GM19452 (cell line): Measurements from ENCODE around the gene FOXD4.
"Not testable (repeated sequence)": the region's sequence is repeated elsewhere in the genome, so short reads cannot be mapped to it uniquely, and the experiment has no call there.

Experiments
- ATAC-seq: cut with Tn5 transposase; IDR thresholded peaks from one replicate; pipeline ENCODE4 v1.9.1; 2021; ENCODE audit not compliant: unreplicated experiment

FOXD4 gene

GRCh38 chr9:117995-118467 lies at the start of gene FOXD4:
Gene FOXD4, minus strand, starts transcription at chr9:118417. Its CDS starts 298 bp downstream, at chr9:118119.
- ATAC-seq, result not testable (repeated sequence)

GRCh38 chr9:159871-160270 lies 41.7 kb upstream of the FOXD4 start:
- not testable (repeated sequence) for ATAC-seq

GRCh38 chr9:151173-151572 lies 33.0 kb upstream of the FOXD4 start:
- not testable (repeated sequence) for ATAC-seq

GRCh38 chr9:139880-140279 lies 21.7 kb upstream of the FOXD4 start:
- not testable (repeated sequence) for ATAC-seq

- not testable (repeated sequence) for ATAC-seq
Observed at GRCh38 chr9:117144-117994, 848 bp downstream of the FOXD4 start.

GRCh38 chr9:116239-117077 lies 1.8 kb downstream of the FOXD4 start:
- not testable (repeated sequence) for ATAC-seq

- ATAC-seq, result not testable (repeated sequence)
Observed at GRCh38 chr9:115118-115451, 3.1 kb downstream of the FOXD4 start.

- peak; percentile 18 for ATAC-seq
Observed at GRCh38 chr9:114267-115117, 3.7 kb downstream of the FOXD4 start.

GRCh38 chr9:113468-114266 lies 4.5 kb downstream of the FOXD4 start:
- ATAC-seq, result peak; percentile 74

GRCh38 chr9:112589-113467 lies 5.4 kb downstream of the FOXD4 start:
- ATAC-seq, result not testable (repeated sequence)

GRCh38 chr9:110672-111071 lies 7.5 kb downstream of the FOXD4 start:
- not testable (repeated sequence) for ATAC-seq

- ATAC-seq, result not testable (repeated sequence)
Observed at GRCh38 chr9:109540-109939, 8.7 kb downstream of the FOXD4 start.

- ATAC-seq, result not testable (repeated sequence)
Observed at GRCh38 chr9:108742-109495, 9.3 kb downstream of the FOXD4 start.

GRCh38 chr9:105991-106390 lies 12.2 kb downstream of the FOXD4 start:
- not testable (repeated sequence) for ATAC-seq

GRCh38 chr9:100430-100829 lies 17.8 kb downstream of the FOXD4 start:
- ATAC-seq, result not testable (repeated sequence)

GRCh38 chr9:99867-100266 lies 18.4 kb downstream of the FOXD4 start:
- ATAC-seq, result not testable (repeated sequence)

- not testable (repeated sequence) for ATAC-seq
Observed at GRCh38 chr9:98775-99174, 19.4 kb downstream of the FOXD4 start.

- not testable (repeated sequence) for ATAC-seq
Observed at GRCh38 chr9:94992-95391, 23.2 kb downstream of the FOXD4 start.
